22Rv1 (cell line): Measurements from ENCODE around the gene PFKFB1.

ENCODE experiments used
- ZFX ChIP-seq: fragments of 450-650 bp; IDR thresholded peaks from 2 replicates; pipeline ENCODE4 v1.6.1; 2017; ENCODE audit warnings: antibody characterized with exemption, borderline replicate concordance
- TF ChIP-seq, protein P1 (sequence below): fragments of 450-650 bp; IDR thresholded peaks from 2 replicates; pipeline ENCODE4 v1.5.1; 2017; ENCODE audit warnings: mild to moderate bottlenecking

DNA sequence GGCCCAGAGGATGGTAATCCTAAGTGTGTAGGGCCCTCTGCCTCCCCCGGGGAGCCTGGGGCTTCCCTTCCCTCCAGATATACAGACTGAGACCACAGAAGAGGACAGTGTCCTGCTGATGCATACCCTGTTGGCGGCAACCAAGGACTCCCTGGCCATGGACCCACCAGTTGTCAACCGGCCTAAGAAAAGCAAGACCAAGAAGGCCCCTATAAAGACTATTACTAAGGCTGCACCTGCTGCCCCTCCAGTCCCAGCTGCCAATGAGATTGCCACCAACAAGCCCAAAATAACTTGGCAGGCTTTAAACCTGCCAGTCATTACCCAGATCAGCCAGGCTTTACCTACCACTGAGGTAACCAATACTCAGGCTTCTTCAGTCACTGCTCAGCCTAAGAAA is 71.4 kb downstream of the PFKFB1 start:
- TF ChIP-seq, protein P1, sequence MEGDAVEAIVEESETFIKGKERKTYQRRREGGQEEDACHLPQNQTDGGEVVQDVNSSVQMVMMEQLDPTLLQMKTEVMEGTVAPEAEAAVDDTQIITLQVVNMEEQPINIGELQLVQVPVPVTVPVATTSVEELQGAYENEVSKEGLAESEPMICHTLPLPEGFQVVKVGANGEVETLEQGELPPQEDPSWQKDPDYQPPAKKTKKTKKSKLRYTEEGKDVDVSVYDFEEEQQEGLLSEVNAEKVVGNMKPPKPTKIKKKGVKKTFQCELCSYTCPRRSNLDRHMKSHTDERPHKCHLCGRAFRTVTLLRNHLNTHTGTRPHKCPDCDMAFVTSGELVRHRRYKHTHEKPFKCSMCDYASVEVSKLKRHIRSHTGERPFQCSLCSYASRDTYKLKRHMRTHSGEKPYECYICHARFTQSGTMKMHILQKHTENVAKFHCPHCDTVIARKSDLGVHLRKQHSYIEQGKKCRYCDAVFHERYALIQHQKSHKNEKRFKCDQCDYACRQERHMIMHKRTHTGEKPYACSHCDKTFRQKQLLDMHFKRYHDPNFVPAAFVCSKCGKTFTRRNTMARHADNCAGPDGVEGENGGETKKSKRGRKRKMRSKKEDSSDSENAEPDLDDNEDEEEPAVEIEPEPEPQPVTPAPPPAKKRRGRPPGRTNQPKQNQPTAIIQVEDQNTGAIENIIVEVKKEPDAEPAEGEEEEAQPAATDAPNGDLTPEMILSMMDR, result no peak
- no peak for TF ChIP-seq ZFX
